HG03103 (cell line): ENCODE measurements around the gene TCEA2.

ENCODE experiments used
- ATAC-seq: cut with Tn5 transposase; IDR thresholded peaks from one replicate; pipeline ENCODE4 v1.9.1; 2021; ENCODE audit warnings: low read depth; ENCODE audit not compliant: unreplicated experiment

TCEA2 gene

DNA sequence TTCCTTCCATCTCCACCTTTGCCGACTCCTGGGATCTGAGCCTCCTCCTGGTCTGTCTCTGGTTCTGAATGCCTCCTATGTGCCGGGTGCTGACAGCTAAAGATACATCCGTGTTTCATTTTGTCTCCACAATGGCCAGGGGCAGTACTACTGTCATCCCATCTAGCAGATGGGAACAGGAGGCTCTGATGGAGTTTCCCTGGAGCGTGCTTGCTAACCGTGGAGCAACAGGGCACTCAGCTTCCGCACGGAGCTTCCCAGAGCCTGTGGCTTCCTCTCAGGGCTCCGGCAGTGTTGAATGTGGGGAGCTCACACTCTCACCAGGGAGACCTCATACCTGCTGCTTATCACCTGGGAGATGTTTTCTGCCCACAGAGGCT, 56.3 kb downstream of the TCEA2 start:
- ATAC-seq: no peak

DNA sequence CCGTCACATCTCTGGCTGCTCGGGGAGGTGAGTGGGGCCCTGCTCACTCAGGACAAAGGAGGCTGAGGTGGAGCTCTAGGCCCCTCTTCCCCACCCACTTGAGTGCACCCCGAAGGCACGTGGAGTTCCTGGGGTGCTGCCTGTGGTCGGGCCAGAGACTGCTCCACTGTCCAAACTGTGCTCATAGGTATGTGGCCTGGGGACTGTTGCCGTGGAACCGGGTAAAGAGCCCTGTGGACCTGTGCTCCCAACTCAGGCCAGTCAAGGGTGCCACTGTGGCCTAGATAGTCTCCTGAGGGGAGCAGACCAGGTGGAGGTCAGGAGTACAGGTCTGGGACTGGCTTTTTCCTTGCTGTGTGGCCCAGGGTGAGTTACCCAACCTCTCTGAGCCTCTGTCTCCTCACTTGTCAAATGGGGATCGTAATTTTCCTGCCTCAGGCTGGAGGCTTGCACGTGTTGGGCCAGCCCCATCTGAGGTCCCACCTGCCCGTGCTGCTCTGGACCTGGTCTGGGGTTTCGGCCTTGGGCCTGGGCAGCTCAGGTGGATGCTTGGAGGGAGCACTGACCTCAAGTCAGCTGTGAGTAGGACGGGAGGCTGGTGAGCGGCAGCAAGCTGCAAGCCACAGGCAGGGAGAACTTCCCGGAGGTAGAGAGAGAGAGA, 56.8 kb downstream of the TCEA2 start:
- no peak for ATAC-seq

DNA sequence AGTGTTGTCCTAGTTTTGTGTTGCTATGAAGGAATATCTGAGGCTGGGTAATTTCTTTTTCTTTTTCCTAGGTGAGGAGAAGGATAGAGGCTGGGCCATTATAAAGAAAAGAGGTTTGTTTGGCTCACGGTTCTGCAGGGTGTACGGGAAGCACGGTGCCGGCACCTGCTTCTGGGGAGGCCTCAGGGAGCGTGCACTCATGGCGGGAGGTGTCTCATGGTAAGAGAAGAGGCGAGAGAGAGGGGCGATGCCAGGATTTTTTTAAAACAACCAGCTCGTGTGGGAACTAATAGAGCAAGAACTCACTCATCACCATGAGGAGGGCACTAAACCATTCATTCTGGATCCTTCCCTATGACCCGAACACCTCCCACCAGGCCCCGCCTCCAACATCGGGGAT, 58.6 kb downstream of the TCEA2 start:
- ATAC-seq: no peak
